ENCODE measurements around the gene PRG2. TPM values are rescaled to one million over a fixed set of nuclear protein-coding genes. Genes with fewer than 3 reads are reported as not detected.

PRG2 gene
- total and polyA plus RNA-seq, 2 of the 13 experiments (the other 11 are each of a cell fraction or from before 2014, with no cell fraction given): not detected

GRCh38 chr11:57370251-57370650, 20.2 kb downstream of the PRG2 start:
- intact Hi-C loops (cut with micrococcal nuclease; ENCODE audit: unreplicated experiment) (no loop called here), in situ Hi-C loops (cut with HindIII; ENCODE audit: extremely low pct_ligation_motif_present, low pct_unique_long_range_greater_than_20kb) (no loop called here)
- CTCF ChIA-PET (ENCODE audit: low intra/inter-chr PET ratio, low total read pairs): no interaction called here
- Histone ChIP-seq H3K9me3 (ENCODE audit: low read length) (no peaks in the 10 kb centered on the region), H2AFZ (ENCODE audit: low read length) (no peak overlapping the region), H3K27me3 (ENCODE audit: control insufficient read depth in 1 of 2, insufficient read depth in 2 of 2, low read length in 2 of 2) (peaks cover 3 to 23% of the 10 kb centered on the region in 2 experiments), H3K27ac (ENCODE audit: extremely low read length, insufficient read depth, low read length) (no peak overlapping the region), H3K4me1 (ENCODE audit: insufficient read depth, low read length) (no peaks in the 10 kb centered on the region), H3K4me3 (replicated peaks in 1 of 3; ENCODE audit: insufficient read depth in 1 of 3, low read depth in 2 of 3, low read length in 3 of 3) (no peak overlapping the region), H3K36me3 (replicated peaks in 1 of 2; ENCODE audit: control insufficient read depth in 1 of 2, insufficient read depth in 2 of 2, low read length in 2 of 2) (no peaks in the 10 kb centered on the region), H3K9ac (ENCODE audit: insufficient read depth, low read depth, low read length) (no peak overlapping the region), H4K20me1 (ENCODE audit: insufficient read depth, low read length) (no peaks in the 10 kb centered on the region), H3K4me2 (ENCODE audit: low read depth, low read length) (no peak overlapping the region), H3K79me2 (ENCODE audit: insufficient read depth, low read length) (no peaks in the 10 kb centered on the region)
- DNase-seq (ENCODE audit: low spot score) (no peak), ATAC-seq (no peak), FAIRE-seq (no peak)
- BruUV-seq (replicated peaks): no TSS peak
- WGBS (ENCODE audit: low lambda C conversion rate): 45% methylated on average over 7 of the region's 7 CpGs
- POLR2A ChIA-PET: no interaction called here
- no peak for TF ChIP-seq NFYC (CRISPR knock-in tag; IDR thresholded peaks at IDR 0.05)
- no peak for TF ChIP-seq ZNF263 (CRISPR knock-in tag; IDR thresholded peaks at IDR 0.05)
- TF ChIP-seq, protein P1, sequence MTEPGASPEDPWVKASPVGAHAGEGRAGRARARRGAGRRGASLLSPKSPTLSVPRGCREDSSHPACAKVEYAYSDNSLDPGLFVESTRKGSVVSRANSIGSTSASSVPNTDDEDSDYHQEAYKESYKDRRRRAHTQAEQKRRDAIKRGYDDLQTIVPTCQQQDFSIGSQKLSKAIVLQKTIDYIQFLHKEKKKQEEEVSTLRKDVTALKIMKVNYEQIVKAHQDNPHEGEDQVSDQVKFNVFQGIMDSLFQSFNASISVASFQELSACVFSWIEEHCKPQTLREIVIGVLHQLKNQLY (CRISPR knock-in tag; IDR thresholded peaks at IDR 0.05): no peak
- TF ChIP-seq ZNF761 (CRISPR knock-in tag; conservative IDR thresholded peaks at IDR 0.05): no peak
- no peak for TF ChIP-seq ZNF225 (CRISPR knock-in tag; IDR thresholded peaks at IDR 0.05)
- TF ChIP-seq MLXIP (CRISPR knock-in tag; IDR thresholded peaks at IDR 0.05; ENCODE audit: borderline replicate concordance): no peak
- no peak for TF ChIP-seq DPF2 (CRISPR knock-in tag; IDR thresholded peaks at IDR 0.05; ENCODE audit: borderline replicate concordance, low read depth)
- TF ChIP-seq, protein P2, sequence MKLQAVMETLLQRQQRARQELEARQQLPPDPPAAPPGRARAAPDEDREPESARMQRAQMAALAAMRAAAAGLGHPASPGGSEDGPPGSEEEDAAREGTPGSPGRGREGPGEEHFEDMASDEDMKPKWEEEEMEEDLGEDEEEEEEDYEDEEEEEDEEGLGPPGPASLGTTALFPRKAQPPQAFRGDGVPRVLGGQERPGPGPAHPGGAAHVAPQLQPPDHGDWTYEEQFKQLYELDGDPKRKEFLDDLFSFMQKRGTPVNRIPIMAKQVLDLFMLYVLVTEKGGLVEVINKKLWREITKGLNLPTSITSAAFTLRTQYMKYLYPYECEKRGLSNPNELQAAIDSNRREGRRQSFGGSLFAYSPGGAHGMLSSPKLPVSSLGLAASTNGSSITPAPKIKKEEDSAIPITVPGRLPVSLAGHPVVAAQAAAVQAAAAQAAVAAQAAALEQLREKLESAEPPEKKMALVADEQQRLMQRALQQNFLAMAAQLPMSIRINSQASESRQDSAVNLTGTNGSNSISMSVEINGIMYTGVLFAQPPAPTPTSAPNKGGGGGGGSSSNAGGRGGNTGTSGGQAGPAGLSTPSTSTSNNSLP (IDR thresholded peaks at IDR 0.05; ENCODE audit: low read depth, low read length): no peak
- no peak for TF ChIP-seq REL (CRISPR knock-in tag; conservative IDR thresholded peaks at IDR 0.05)
- TF ChIP-seq ZBTB38 (CRISPR knock-in tag; IDR thresholded peaks at IDR 0.05): no peak
- no peak for TF ChIP-seq ZBTB20 (CRISPR knock-in tag; IDR thresholded peaks at IDR 0.05; ENCODE audit: borderline replicate concordance, low read depth)
- TF ChIP-seq U2AF2 (IDR thresholded peaks at IDR 0.05; ENCODE audit: low read depth, low read length): no peak
- TF ChIP-seq, protein P3, sequence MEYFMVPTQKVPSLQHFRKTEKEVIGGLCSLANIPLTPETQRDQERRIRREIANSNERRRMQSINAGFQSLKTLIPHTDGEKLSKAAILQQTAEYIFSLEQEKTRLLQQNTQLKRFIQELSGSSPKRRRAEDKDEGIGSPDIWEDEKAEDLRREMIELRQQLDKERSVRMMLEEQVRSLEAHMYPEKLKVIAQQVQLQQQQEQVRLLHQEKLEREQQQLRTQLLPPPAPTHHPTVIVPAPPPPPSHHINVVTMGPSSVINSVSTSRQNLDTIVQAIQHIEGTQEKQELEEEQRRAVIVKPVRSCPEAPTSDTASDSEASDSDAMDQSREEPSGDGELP (IDR thresholded peaks at IDR 0.05; ENCODE audit: borderline replicate concordance, low read depth): no peak
- TF ChIP-seq JUN (CRISPR knock-in tag; IDR thresholded peaks at IDR 0.05): no peak
- TF ChIP-seq NFATC3 (CRISPR knock-in tag; IDR thresholded peaks at IDR 0.05): no peak
- no peak for TF ChIP-seq CCAR2 (optimal IDR thresholded peaks at IDR 0.05; ENCODE audit: low read depth, low read length)
- TF ChIP-seq ZNF280B (CRISPR knock-in tag; IDR thresholded peaks at IDR 0.05; ENCODE audit: borderline replicate concordance): no peak
